Body of pancreas (tissue), 4 donors: ENCODE data around the gene ST6GALNAC6. TPM values are rescaled to one million over a fixed set of nuclear protein-coding genes. Genes with fewer than 3 reads are reported as not detected.
A peak's percentile ranks its signal among the peaks of the same experiment; 100 is the strongest.

Source experiments
- ATAC-seq: fragments of 150-250 bp; one replicate; pipeline ENCODE4 v1.9.1; 2016
- DNase-seq, 4 donors: peaks; one replicate each; pipeline ENCODE4 v3.0.0-alpha.2; 2019
- H3K27ac ChIP-seq, 4 donors: fragments of 200-600 bp; sonication (generic); 1 replicate in 3 of 4; 2 replicates in 1 of 4; pipeline versions ENCODE4 v1.5.1 to v1.6.1; 2016 to 2019; ENCODE audit warnings: mild to moderate bottlenecking in 1 of 4, mixed read lengths in 1 of 4, moderate library complexity in 1 of 4
- H3K27me3 ChIP-seq, 2 donors: fragments of 200-600 bp; sonication (generic); one replicate each; pipeline ENCODE4 v1.6.0; 2016; ENCODE audit warnings: mild to moderate bottlenecking in 1 of 2
- H3K36me3 ChIP-seq, 2 donors: fragments of 200-600 bp; sonication (generic); replicated peaks in 1 of 2; 2 replicates each; pipeline ENCODE4 v1.5.1; 2016; ENCODE audit warnings: low read depth in 2 of 2; ENCODE audit not compliant: insufficient read depth in 1 of 2
- H3K4me1 ChIP-seq: fragments of 200-600 bp; sonication (generic); one replicate; pipeline ENCODE4 v1.6.0; 2016
- H3K4me3 ChIP-seq, 2 donors: fragments of 200-600 bp; sonication (generic); 1 replicate in 1 of 2; 2 replicates in 1 of 2; pipeline ENCODE4 v1.5.1; 2016 to 2019
- H3K9me3 ChIP-seq, 3 donors: fragments of 200-600 bp; sonication (generic); 1 replicate in 2 of 3; 2 replicates in 1 of 3; pipeline ENCODE4 v1.5.1; 2016
- POLR2A ChIP-seq, 3 donors: fragments of 450-650 bp; IDR thresholded peaks; one replicate each; pipeline ENCODE4 v1.6.1; 2016; ENCODE audit warnings: antibody characterized with exemption in 3 of 3, mild to moderate bottlenecking in 2 of 3
- WGBS, 2 donors: methylation state at CpG; one replicate each; pipeline ENCODE4 v1.1.5; 2017; 5-methylcytosine and 5-hydroxymethylcytosine counted together
- intact Hi-C: fragments of 100-400 bp; cut with DNase I; formaldehyde crosslinking; loops from one replicate; pipeline ENCODE4 v1.15.1; 2023
- total RNA-seq, 2 donors: library from RNA; depleted of rRNA; stranded (reverse); fragments of >200 nt; gene quantifications; one replicate each; pipeline ENCODE4 v1.1.0, GENCODE V29; 2016
- TF ChIP-seq, protein P1 (sequence below), 7 experiments: fragments of 450-650 bp in 4 of 7; fragments of 200-600 bp in 3 of 7; sonication (generic) in 3 of 7; IDR thresholded peaks; one replicate each; pipeline ENCODE4 v1.5.1; 2016 to 2019; ENCODE audit warnings: antibody characterized with exemption in 7 of 7

The ST6GALNAC6 gene
- total RNA-seq, 2 donors from 2014 or later, result 46.1 to 66.7 TPM

DNA sequence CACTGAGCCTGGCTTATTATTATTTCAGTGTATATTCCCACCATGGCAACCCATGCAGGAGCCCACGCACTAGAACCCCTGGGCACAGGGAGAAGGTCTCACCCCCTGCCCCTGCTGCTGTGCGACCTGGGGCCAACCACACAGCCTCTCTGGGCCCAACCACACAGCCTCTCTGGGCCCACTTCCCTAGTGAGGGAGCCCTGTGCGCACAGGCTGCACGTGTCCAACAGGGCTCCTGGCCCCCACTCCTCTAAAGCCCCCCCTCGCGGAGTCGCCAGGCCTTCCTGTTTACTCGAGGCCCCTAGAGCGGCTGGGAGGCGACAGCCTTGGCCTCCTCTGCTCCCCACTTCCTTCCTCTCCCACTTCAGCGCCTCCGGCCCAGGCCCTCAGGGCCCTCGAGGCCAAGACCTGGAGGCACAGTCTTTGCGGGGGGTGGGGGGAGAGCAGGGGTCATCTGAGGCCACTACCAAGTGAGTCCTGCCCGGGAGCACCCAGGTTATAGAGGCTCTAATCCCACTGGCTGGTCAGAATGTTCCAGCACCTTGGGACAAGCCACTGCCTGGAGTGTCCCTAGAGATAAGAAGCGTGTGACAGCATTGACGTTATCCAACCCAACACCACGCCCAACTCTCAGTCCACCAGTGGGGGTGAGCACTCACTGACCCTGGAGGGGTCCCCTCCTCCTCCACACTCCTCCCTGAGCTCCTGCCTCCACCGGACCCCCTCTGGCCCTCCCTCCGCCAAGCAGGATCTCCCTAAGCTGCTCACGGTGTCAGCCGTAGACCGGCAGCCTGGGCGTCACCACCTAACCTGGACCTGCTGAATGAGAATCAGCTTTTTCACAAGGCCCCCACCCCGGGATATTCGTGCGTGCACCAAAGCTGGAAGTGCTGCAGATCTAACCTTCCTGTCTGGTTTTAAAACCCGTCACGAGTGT, 37.1 kb downstream of the ST6GALNAC6 start:
- H3K9me3 ChIP-seq, result no peaks in the 10 kb centered on the region
- ATAC-seq (peak; percentile 31), DNase-seq (peak in 3 of 4 donors; percentile 34 to 79 (median 48))
- peak overlapping the region in 3 of 4 donors; percentile 30 to 60 (median 46) for H3K27ac ChIP-seq
- intact Hi-C loops, result no loop called here
- no peaks in the 10 kb centered on the region for H3K36me3 ChIP-seq
- peaks cover 26% of the 10 kb centered on the region for H3K4me1 ChIP-seq
- H3K27me3 ChIP-seq, result no peaks in the 10 kb centered on the region
- peak in 1 of 3 donors; percentile 26 for TF ChIP-seq POLR2A (IDR thresholded peaks at IDR 0.05)
- TF ChIP-seq, protein P1, sequence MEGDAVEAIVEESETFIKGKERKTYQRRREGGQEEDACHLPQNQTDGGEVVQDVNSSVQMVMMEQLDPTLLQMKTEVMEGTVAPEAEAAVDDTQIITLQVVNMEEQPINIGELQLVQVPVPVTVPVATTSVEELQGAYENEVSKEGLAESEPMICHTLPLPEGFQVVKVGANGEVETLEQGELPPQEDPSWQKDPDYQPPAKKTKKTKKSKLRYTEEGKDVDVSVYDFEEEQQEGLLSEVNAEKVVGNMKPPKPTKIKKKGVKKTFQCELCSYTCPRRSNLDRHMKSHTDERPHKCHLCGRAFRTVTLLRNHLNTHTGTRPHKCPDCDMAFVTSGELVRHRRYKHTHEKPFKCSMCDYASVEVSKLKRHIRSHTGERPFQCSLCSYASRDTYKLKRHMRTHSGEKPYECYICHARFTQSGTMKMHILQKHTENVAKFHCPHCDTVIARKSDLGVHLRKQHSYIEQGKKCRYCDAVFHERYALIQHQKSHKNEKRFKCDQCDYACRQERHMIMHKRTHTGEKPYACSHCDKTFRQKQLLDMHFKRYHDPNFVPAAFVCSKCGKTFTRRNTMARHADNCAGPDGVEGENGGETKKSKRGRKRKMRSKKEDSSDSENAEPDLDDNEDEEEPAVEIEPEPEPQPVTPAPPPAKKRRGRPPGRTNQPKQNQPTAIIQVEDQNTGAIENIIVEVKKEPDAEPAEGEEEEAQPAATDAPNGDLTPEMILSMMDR (IDR thresholded peaks at IDR 0.05), result no peak
- H3K4me3 ChIP-seq, result no peak overlapping the region
- WGBS, 2 donors, result 55 to 66% methylated on average over 14 to 29 of the region's 29 CpGs

DNA sequence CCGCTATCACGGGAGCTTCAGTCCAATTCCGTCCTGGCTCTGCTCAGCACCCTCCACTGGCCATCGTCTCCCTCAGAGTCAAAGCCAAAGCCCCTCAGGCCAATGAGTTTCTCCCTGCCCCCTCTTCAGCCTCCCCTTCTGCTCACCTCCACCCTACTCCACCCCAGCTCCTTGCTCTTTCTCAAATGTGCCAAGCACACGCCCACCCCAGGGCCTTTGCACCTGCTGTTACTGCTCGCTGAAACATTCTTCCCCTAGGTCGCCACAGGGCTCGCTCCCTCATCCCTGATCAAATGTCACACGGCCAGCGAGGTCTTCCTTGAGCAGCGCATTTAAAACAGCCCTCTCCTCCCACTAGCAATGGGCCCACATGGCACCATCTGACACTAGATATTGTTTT, 38.6 kb downstream of the ST6GALNAC6 start:
- Histone ChIP-seq H3K27ac (peak overlapping the region in 1 of 4 donors; percentile 60), H3K9me3 (no peaks in the 10 kb centered on the region), H3K4me3 (no peak overlapping the region), H3K27me3 (no peaks in the 10 kb centered on the region), H3K36me3 (no peaks in the 10 kb centered on the region), H3K4me1 (peaks cover 26% of the 10 kb centered on the region)
- intact Hi-C loops, result no loop called here
- ATAC-seq, result no peak
- TF ChIP-seq, protein P1 (IDR thresholded peaks at IDR 0.05), result no peak
- TF ChIP-seq POLR2A (IDR thresholded peaks at IDR 0.05), result no peak
- DNase-seq, result no peak
- 90 to 92% methylated on average over 11 of the region's 11 CpGs for WGBS, 2 donors

DNA sequence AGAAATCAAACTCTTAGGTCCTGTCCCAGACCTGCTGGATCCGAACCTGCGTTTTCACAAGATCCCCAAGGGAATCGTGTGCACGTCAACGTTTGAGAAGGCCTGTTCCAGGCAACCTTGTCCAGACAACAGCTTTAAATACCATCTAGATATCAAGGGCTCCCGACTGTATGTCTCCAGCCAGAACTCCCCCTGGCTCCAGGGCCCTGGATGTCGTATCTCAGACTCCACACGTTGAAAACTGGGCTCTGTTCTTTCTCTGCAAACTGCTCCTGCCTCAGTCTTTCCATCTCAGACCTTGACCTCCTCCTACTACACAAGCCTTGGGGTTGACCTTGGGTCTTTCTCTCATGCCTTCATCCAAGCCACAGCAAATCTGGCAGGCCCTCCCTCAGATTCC, 39.1 kb downstream of the ST6GALNAC6 start:
- WGBS, 2 donors, result 74 to 78% methylated on average over 8 of the region's 8 CpGs
- H3K27me3 ChIP-seq, result no peaks in the 10 kb centered on the region
- H3K4me1 ChIP-seq, result peaks cover 26% of the 10 kb centered on the region
- H3K36me3 ChIP-seq, result no peaks in the 10 kb centered on the region
- TF ChIP-seq POLR2A (IDR thresholded peaks at IDR 0.05), result no peak
- TF ChIP-seq, protein P1 (IDR thresholded peaks at IDR 0.05), result no peak
- DNase-seq (peak in 2 of 4 donors; percentile 16 to 45), ATAC-seq (peak; percentile 23)
- no peaks in the 10 kb centered on the region for H3K9me3 ChIP-seq
- intact Hi-C loops, result no loop called here
- no peak overlapping the region for H3K4me3 ChIP-seq
- peak overlapping the region in 1 of 4 donors; percentile 60 for H3K27ac ChIP-seq

DNA sequence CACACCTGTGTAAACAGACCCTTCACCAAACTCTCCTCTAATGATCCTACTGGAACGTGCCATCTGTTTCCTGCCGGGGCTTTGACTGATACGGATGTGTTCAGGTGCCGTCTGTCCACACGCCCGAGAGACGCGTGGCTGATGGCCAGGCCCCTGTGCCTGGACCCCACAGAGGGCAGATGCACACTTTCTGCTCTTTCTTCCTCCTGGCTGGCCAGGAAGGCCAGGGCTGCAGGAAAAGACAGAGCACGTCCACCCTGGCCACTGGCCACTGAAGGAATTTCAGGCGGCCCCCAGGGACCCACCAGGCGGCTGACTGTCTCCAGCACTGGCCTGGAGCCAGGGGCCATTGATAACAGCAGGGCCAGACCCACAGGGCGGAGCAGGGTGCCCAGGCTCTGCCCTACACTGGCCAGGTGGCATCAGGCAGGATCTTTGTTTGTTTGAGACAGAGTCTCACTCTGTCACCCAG, 41.3 kb downstream of the ST6GALNAC6 start:
- H3K36me3 ChIP-seq, result no peaks in the 10 kb centered on the region
- H3K27me3 ChIP-seq, result no peaks in the 10 kb centered on the region
- H3K9me3 ChIP-seq, result no peaks in the 10 kb centered on the region
- peak; percentile 60 for ATAC-seq
- DNase-seq, result peak; percentile 58 to 66 (median 64)
- 10 to 17% methylated on average over 6 to 12 of the region's 12 CpGs for WGBS, 2 donors
- intact Hi-C loops, result no loop called here
- no peak overlapping the region for H3K4me3 ChIP-seq
- H3K27ac ChIP-seq, result peak overlapping the region in 3 of 4 donors; percentile 56 to 67 (median 59)
- peaks cover 26% of the 10 kb centered on the region for H3K4me1 ChIP-seq
- TF ChIP-seq, protein P1 (IDR thresholded peaks at IDR 0.05), result no peak
- TF ChIP-seq POLR2A (IDR thresholded peaks at IDR 0.05), result no peak
